ENCODE data around the gene ATP6V1E1. TPM values are rescaled to one million over a fixed set of nuclear protein-coding genes. Genes with fewer than 3 reads are reported as not detected.
"Not testable (repeated sequence)": the region's sequence is repeated elsewhere in the genome, so short reads cannot be mapped to it uniquely, and the experiment has no call there.

ATP6V1E1 gene
- total RNA-seq, 1 experiment from 2014 or later = 88.1 TPM

DNA sequence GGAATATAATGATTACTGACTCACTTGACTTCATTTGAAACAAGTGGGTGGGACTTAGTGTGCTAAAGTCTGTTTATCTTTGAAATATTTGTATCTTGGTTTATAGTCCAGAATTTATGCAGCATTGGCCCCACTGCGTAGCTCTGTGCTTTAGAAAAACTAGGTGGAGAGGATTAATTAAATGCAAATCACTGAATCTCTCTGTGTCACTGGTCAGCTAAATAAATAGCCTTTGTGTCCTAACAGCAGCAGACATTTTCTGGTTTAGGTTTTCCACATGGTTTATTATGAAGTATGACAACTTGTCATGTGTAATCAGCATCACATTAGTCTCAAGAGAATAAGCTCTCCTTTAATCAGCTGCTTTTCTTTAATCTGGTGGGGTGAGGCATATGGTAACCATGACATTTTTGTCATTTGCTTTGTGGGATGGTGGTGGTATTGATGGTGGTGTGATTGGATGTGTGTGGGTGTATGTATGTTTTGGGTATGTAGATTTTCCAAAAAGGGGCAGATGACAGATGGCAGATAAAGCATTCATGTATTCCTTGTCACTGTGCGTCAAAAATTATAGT is 44.0 kb upstream of the ATP6V1E1 start (continued):
- TF ChIP-seq, protein P1, sequence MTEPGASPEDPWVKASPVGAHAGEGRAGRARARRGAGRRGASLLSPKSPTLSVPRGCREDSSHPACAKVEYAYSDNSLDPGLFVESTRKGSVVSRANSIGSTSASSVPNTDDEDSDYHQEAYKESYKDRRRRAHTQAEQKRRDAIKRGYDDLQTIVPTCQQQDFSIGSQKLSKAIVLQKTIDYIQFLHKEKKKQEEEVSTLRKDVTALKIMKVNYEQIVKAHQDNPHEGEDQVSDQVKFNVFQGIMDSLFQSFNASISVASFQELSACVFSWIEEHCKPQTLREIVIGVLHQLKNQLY (CRISPR knock-in tag; IDR thresholded peaks at IDR 0.05) = no peak
- TF ChIP-seq ZNF317 (CRISPR knock-in tag; IDR thresholded peaks at IDR 0.05; ENCODE audit: borderline replicate concordance, low read depth) (no peak), JAZF1 (CRISPR knock-in tag; IDR thresholded peaks at IDR 0.05) (no peak), MYBL2 (CRISPR knock-in tag; IDR thresholded peaks at IDR 0.05) (no peak)

DNA sequence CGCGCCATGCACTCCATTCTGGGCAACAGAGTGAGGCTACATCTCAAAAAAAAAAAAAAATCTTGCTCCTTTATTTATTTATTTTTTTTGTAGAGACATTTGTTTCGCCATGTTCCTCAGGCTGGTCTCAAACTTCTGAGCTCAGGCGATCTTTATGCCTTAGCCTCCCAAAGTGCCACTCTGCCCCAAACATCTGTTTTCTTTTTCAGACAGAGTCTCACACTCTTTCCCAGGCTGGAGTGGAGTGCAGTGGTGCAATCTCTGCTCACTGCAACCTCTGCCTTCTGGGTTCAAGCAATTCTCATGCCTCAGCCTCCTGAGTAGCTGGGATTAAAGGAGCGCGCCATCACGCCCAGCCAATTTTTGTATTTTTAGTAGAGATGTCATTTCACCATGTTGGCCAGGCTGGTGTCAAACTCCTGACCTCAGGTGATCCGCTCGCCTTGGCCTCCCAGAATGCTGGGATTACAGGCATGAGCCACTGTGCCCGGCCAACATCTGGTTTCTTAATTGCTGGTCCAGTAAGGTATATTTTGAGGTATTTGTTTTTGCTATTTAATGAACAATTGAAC is 43.1 kb upstream of the ATP6V1E1 start:
- H3K27ac Mint-ChIP-seq; H3K9me3 Mint-ChIP-seq; DNase-seq (ENCODE audit: low spot score); ATAC-seq; H3K27me3 Mint-ChIP-seq (ENCODE audit: low read depth); H3K4me3 Mint-ChIP-seq; POLR2A ChIA-PET; H3K36me3 Mint-ChIP-seq; H3K4me1 Mint-ChIP-seq: not testable (repeated sequence)
- CTCF ChIA-PET = interaction anchor here (1.2 to 1.5 kb wide), 3 partner anchors 9 to 613 kb away, joined by 3 to 4 read pairs (median 3); no protein-coding TSS in a partner anchor

DNA sequence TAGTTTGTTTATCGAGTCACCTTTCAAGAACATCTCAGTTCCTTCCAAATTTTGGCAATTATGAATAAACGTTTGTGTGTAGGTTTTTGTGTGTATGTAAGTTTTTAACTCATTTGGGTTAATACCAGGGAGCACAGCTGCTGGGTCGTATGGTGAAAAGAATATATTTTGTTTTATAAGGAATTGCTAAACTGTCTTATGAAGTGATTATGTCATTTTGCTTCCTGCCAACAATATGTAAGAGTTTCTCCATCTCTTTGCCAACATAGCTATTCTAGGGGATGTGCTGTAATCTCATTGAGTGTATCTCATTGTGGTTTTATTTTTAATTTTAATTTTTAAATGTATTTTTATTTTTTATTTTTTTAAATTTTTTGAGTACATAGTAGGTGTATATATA is 37.3 kb upstream of the ATP6V1E1 start:
- ATAC-seq (no peak), DNase-seq (ENCODE audit: low spot score) (no peak)
- Mint-ChIP-seq H3K27ac (no peak overlapping the region), H3K9me3 (peaks cover 9% of the 10 kb centered on the region), H3K4me3 (no peak overlapping the region), H3K4me1 (no peaks in the 10 kb centered on the region), H3K36me3 (peaks cover 40% of the 10 kb centered on the region), H3K27me3 (ENCODE audit: low read depth) (no peaks in the 10 kb centered on the region)
- CTCF ChIA-PET = no interaction called here
- POLR2A ChIA-PET = no interaction called here
- TF ChIP-seq, protein P2, sequence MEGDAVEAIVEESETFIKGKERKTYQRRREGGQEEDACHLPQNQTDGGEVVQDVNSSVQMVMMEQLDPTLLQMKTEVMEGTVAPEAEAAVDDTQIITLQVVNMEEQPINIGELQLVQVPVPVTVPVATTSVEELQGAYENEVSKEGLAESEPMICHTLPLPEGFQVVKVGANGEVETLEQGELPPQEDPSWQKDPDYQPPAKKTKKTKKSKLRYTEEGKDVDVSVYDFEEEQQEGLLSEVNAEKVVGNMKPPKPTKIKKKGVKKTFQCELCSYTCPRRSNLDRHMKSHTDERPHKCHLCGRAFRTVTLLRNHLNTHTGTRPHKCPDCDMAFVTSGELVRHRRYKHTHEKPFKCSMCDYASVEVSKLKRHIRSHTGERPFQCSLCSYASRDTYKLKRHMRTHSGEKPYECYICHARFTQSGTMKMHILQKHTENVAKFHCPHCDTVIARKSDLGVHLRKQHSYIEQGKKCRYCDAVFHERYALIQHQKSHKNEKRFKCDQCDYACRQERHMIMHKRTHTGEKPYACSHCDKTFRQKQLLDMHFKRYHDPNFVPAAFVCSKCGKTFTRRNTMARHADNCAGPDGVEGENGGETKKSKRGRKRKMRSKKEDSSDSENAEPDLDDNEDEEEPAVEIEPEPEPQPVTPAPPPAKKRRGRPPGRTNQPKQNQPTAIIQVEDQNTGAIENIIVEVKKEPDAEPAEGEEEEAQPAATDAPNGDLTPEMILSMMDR (IDR thresholded peaks at IDR 0.05) = no peak
- TF ChIP-seq MXD4 (CRISPR knock-in tag; IDR thresholded peaks at IDR 0.05; ENCODE audit: borderline replicate concordance) (no peak), JUN (CRISPR knock-in tag; IDR thresholded peaks at IDR 0.05) (no peak), ZBTB21 (CRISPR knock-in tag; IDR thresholded peaks at IDR 0.05; ENCODE audit: borderline replicate concordance) (no peak), ZNF396 (CRISPR knock-in tag; IDR thresholded peaks at IDR 0.05; ENCODE audit: borderline replicate concordance) (no peak), RELA (CRISPR knock-in tag; IDR thresholded peaks at IDR 0.05; ENCODE audit: borderline replicate concordance) (no peak), ZNF532 (CRISPR knock-in tag; IDR thresholded peaks at IDR 0.05; ENCODE audit: borderline replicate concordance) (no peak), GABPB1 (CRISPR knock-in tag; IDR thresholded peaks at IDR 0.05) (no peak), CREB1 (CRISPR knock-in tag; IDR thresholded peaks at IDR 0.05) (no peak), OVOL2 (CRISPR knock-in tag; IDR thresholded peaks at IDR 0.05; ENCODE audit: borderline replicate concordance) (no peak), NFATC4 (CRISPR knock-in tag; IDR thresholded peaks at IDR 0.05) (no peak)
- TF ChIP-seq, protein P3, sequence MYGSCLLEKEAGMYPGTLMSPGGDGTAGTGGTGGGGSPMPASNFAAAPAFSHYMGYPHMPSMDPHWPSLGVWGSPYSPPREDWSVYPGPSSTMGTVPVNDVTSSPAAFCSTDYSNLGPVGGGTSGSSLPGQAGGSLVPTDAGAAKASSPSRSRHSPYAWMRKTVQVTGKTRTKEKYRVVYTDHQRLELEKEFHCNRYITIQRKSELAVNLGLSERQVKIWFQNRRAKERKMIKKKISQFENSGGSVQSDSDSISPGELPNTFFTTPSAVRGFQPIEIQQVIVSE (CRISPR knock-in tag; IDR thresholded peaks at IDR 0.05; ENCODE audit: borderline replicate concordance) = no peak
- TF ChIP-seq, protein P4, sequence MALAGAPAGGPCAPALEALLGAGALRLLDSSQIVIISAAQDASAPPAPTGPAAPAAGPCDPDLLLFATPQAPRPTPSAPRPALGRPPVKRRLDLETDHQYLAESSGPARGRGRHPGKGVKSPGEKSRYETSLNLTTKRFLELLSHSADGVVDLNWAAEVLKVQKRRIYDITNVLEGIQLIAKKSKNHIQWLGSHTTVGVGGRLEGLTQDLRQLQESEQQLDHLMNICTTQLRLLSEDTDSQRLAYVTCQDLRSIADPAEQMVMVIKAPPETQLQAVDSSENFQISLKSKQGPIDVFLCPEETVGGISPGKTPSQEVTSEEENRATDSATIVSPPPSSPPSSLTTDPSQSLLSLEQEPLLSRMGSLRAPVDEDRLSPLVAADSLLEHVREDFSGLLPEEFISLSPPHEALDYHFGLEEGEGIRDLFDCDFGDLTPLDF (CRISPR knock-in tag; IDR thresholded peaks at IDR 0.05) = no peak
- TF ChIP-seq, protein P5, sequence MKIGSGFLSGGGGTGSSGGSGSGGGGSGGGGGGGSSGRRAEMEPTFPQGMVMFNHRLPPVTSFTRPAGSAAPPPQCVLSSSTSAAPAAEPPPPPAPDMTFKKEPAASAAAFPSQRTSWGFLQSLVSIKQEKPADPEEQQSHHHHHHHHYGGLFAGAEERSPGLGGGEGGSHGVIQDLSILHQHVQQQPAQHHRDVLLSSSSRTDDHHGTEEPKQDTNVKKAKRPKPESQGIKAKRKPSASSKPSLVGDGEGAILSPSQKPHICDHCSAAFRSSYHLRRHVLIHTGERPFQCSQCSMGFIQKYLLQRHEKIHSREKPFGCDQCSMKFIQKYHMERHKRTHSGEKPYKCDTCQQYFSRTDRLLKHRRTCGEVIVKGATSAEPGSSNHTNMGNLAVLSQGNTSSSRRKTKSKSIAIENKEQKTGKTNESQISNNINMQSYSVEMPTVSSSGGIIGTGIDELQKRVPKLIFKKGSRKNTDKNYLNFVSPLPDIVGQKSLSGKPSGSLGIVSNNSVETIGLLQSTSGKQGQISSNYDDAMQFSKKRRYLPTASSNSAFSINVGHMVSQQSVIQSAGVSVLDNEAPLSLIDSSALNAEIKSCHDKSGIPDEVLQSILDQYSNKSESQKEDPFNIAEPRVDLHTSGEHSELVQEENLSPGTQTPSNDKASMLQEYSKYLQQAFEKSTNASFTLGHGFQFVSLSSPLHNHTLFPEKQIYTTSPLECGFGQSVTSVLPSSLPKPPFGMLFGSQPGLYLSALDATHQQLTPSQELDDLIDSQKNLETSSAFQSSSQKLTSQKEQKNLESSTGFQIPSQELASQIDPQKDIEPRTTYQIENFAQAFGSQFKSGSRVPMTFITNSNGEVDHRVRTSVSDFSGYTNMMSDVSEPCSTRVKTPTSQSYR (CRISPR knock-in tag; IDR thresholded peaks at IDR 0.05) = no peak
- TF ChIP-seq, protein P6, sequence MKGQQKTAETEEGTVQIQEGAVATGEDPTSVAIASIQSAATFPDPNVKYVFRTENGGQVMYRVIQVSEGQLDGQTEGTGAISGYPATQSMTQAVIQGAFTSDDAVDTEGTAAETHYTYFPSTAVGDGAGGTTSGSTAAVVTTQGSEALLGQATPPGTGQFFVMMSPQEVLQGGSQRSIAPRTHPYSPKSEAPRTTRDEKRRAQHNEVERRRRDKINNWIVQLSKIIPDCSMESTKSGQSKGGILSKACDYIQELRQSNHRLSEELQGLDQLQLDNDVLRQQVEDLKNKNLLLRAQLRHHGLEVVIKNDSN (CRISPR knock-in tag; IDR thresholded peaks at IDR 0.05) = no peak
- TF ChIP-seq, protein P1 (CRISPR knock-in tag; IDR thresholded peaks at IDR 0.05) = no peak
